Mesenchymal stem cell (in vitro differentiated cells and primary cell): Measurements from ENCODE around the gene AXIN2.

Source experiments
- DNase-seq: peaks from one replicate; pipeline ENCODE4 v3.0.0-alpha.2; 2013
- H2AFZ ChIP-seq: one replicate; pipeline ENCODE4 v1.6.1; 2013; ENCODE audit warnings: low read depth, mild to moderate bottlenecking, control low read depth, inconsistent platforms, low read length, moderate library complexity
- H2AK5ac ChIP-seq: 2 replicates; pipeline ENCODE4 v1.6.1; 2013; ENCODE audit warnings: low read length, moderate library complexity, mild to moderate bottlenecking, inconsistent platforms; ENCODE audit not compliant: severe bottlenecking
- H2BK120ac ChIP-seq: one replicate; pipeline ENCODE4 v1.6.1; 2013; ENCODE audit warnings: low read depth, mild to moderate bottlenecking, inconsistent platforms, low read length, moderate library complexity
- H2BK12ac ChIP-seq, 2 experiments: one replicate each; pipeline ENCODE4 v1.6.1; 2013; ENCODE audit warnings: inconsistent platforms in 2 of 2, low read length in 2 of 2, mild to moderate bottlenecking in 2 of 2, moderate library complexity in 2 of 2, control low read depth in 1 of 2
- H2BK15ac ChIP-seq: one replicate; pipeline ENCODE4 v1.6.1; 2013; ENCODE audit warnings: mild to moderate bottlenecking, low read depth, inconsistent platforms; ENCODE audit not compliant: poor library complexity, severe bottlenecking
- H2BK5ac ChIP-seq: 2 replicates; pipeline ENCODE4 v1.6.1; 2013; ENCODE audit warnings: low read depth, mild to moderate bottlenecking, low read length, control low read depth, inconsistent platforms; ENCODE audit not compliant: poor library complexity, severe bottlenecking
- H3K14ac ChIP-seq, 2 experiments: one replicate each; pipeline ENCODE4 v1.6.1; 2013; ENCODE audit warnings: inconsistent platforms in 2 of 2, low read length in 2 of 2, control low read depth in 1 of 2, mild to moderate bottlenecking in 1 of 2, moderate library complexity in 1 of 2
- H3K18ac ChIP-seq, 2 experiments: one replicate each; pipeline ENCODE4 v1.6.1; 2013; ENCODE audit warnings: inconsistent platforms in 2 of 2, low read length in 2 of 2, control low read depth in 1 of 2, low read depth in 1 of 2, mild to moderate bottlenecking in 1 of 2
- H3K23ac ChIP-seq, 2 experiments: one replicate each; pipeline ENCODE4 v1.6.1; 2013; ENCODE audit warnings: inconsistent platforms in 2 of 2, low read length in 2 of 2, mild to moderate bottlenecking in 2 of 2, moderate library complexity in 2 of 2, control low read depth in 1 of 2
- H3K27ac ChIP-seq: 2 replicates; pipeline ENCODE4 v1.5.1; 2013; ENCODE audit warnings: mild to moderate bottlenecking, moderate library complexity, low read length, control low read depth, inconsistent platforms; ENCODE audit not compliant: poor library complexity, severe bottlenecking
- H3K27me3 ChIP-seq, 2 experiments: 2 replicates each; pipeline versions ENCODE4 v1.6.1 to v1.7.0; 2013; ENCODE audit warnings: low read length in 2 of 2, mild to moderate bottlenecking in 2 of 2, moderate library complexity in 2 of 2, control low read depth in 1 of 2, inconsistent platforms in 1 of 2; ENCODE audit not compliant: control insufficient read depth in 1 of 2, insufficient read depth in 1 of 2
- H3K36me3 ChIP-seq, 2 experiments: 2 replicates each; pipeline versions ENCODE4 v1.6.1 to v1.7.0; 2013; ENCODE audit warnings: low read length in 2 of 2, control low read depth in 1 of 2, inconsistent platforms in 1 of 2, low read depth in 1 of 2, mild to moderate bottlenecking in 1 of 2; ENCODE audit not compliant: insufficient read depth in 2 of 2, control insufficient read depth in 1 of 2
- H3K4ac ChIP-seq, 2 experiments: one replicate each; pipeline ENCODE4 v1.6.1; 2013; ENCODE audit warnings: inconsistent platforms in 2 of 2, low read length in 2 of 2, mild to moderate bottlenecking in 2 of 2, moderate library complexity in 2 of 2, control low read depth in 1 of 2, low read depth in 1 of 2
- H3K4me1 ChIP-seq: 2 replicates; pipeline ENCODE4 v1.6.1; 2013; ENCODE audit warnings: low read depth, low read length, control low read depth; ENCODE audit not compliant: control insufficient read depth, insufficient read depth
- H3K4me2 ChIP-seq: 2 replicates; pipeline ENCODE4 v1.6.1; 2013; ENCODE audit warnings: low read length, mild to moderate bottlenecking, inconsistent platforms; ENCODE audit not compliant: poor library complexity, severe bottlenecking
- H3K4me3 ChIP-seq, 2 experiments: 2 replicates each; pipeline versions ENCODE4 v1.5.1 to v1.7.0; 2013; ENCODE audit warnings: low read length in 2 of 2, mild to moderate bottlenecking in 2 of 2, control low read depth in 1 of 2, low read depth in 1 of 2; ENCODE audit not compliant: insufficient read depth in 1 of 2
- H3K79me1 ChIP-seq: replicated peaks from 2 replicates; pipeline ENCODE4 v1.6.1; 2013; ENCODE audit warnings: mild to moderate bottlenecking, control low read depth, low read length, inconsistent platforms; ENCODE audit not compliant: poor library complexity, severe bottlenecking
- H3K9ac ChIP-seq: 2 replicates; pipeline ENCODE4 v1.7.0; 2013; ENCODE audit warnings: mild to moderate bottlenecking, low read length, moderate library complexity
- H3K9me3 ChIP-seq: 2 replicates; pipeline ENCODE4 v1.7.0; 2013; ENCODE audit warnings: mild to moderate bottlenecking, low read length; ENCODE audit not compliant: control insufficient read depth
- H4K8ac ChIP-seq: one replicate; pipeline ENCODE4 v1.6.1; 2013; ENCODE audit warnings: inconsistent platforms, mild to moderate bottlenecking, low read length, moderate library complexity
- H4K91ac ChIP-seq: one replicate; pipeline ENCODE4 v1.6.1; 2013; ENCODE audit warnings: mild to moderate bottlenecking, low read length, inconsistent platforms
- WGBS: methylation state at CpG from one replicate; pipeline ENCODE4 v1.1.7; 2013; ENCODE audit warnings: mixed read lengths; 5-methylcytosine and 5-hydroxymethylcytosine counted together

Gene AXIN2

DNA sequence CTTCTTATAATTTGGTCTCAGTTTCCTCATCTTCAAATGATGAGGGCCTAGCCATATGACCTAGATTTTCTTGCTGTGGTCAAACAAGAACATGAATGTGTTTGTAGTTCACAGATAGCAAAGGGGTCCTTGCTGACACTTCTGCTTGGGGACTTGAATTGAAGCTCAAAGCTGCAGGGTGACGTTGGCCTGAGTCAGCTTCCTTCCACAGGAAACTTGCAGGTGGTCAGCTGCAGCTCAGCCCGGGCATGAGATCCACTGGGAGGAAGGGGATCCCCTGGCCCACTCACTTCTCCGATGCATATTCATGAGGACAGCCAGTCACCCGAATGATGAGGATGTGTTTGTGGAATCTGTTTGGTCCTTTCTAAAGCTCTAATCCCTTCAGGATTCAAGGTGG, 42.6 kb upstream of the AXIN2 start:
- no peak overlapping the region for H3K4me2 ChIP-seq
- no peak overlapping the region for H2BK5ac ChIP-seq
- peaks cover 0 to 3% of the 10 kb centered on the region in 2 experiments for H3K36me3 ChIP-seq
- peaks cover 3% of the 10 kb centered on the region for H3K4me1 ChIP-seq
- no peak for DNase-seq
- H4K8ac ChIP-seq: no peak overlapping the region
- no peak overlapping the region for H3K4ac ChIP-seq
- H3K14ac ChIP-seq: no peak overlapping the region
- H2BK12ac ChIP-seq: no peak overlapping the region
- no peak overlapping the region for H3K23ac ChIP-seq
- no peak overlapping the region for H2AFZ ChIP-seq
- no peak overlapping the region for H2BK120ac ChIP-seq
- no peaks in the 10 kb centered on the region for H3K79me1 ChIP-seq
- no peak overlapping the region for H4K91ac ChIP-seq
- no peaks in the 10 kb centered on the region for H3K27me3 ChIP-seq
- H3K27ac ChIP-seq: no peak overlapping the region
- H3K18ac ChIP-seq: no peak overlapping the region
- H2AK5ac ChIP-seq: no peak overlapping the region
- WGBS: 48% methylated on average over 4 of the region's 4 CpGs
- H3K4me3 ChIP-seq: no peak overlapping the region
- no peak overlapping the region for H2BK15ac ChIP-seq
- H3K9ac ChIP-seq: no peak overlapping the region
- H3K9me3 ChIP-seq: no peaks in the 10 kb centered on the region

DNA sequence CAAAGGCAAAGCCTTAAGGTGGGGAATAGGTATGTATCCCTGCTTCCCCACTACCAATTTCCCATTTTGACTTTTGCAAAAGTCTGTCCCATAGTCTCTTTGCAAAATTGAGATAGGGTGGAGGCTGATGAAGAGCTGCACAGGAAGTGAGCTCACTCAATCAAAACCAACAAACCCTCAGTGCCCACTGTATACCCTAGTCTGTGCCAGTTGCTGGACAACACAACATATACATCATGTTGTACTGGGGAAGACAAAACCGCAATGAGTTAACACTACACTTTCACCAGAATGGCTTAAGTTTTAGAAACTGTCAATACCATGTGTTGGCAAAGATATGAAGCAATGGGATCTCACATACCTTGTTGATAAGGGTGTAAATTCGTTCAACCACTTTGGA, 40.4 kb upstream of the AXIN2 start:
- no peak overlapping the region for H3K9ac ChIP-seq
- peaks cover 3% of the 10 kb centered on the region for H3K4me1 ChIP-seq
- H3K36me3 ChIP-seq: no peaks in the 10 kb centered on the region
- no peak overlapping the region for H3K14ac ChIP-seq
- 100% methylated on average over 1 of the region's 2 CpGs for WGBS
- DNase-seq: no peak
- no peak overlapping the region for H2AFZ ChIP-seq
- no peak overlapping the region for H2BK120ac ChIP-seq
- no peak overlapping the region for H2AK5ac ChIP-seq
- H3K27me3 ChIP-seq: no peaks in the 10 kb centered on the region
- no peak overlapping the region for H3K4me2 ChIP-seq
- no peak overlapping the region for H4K91ac ChIP-seq
- no peak overlapping the region for H3K4ac ChIP-seq
- H3K4me3 ChIP-seq: no peak overlapping the region
- H3K18ac ChIP-seq: no peak overlapping the region
- no peak overlapping the region for H2BK5ac ChIP-seq
- H2BK12ac ChIP-seq: no peak overlapping the region
- no peak overlapping the region for H2BK15ac ChIP-seq
- H4K8ac ChIP-seq: no peak overlapping the region
- no peak overlapping the region for H3K23ac ChIP-seq
- H3K27ac ChIP-seq: no peak overlapping the region
- no peaks in the 10 kb centered on the region for H3K9me3 ChIP-seq
- H3K79me1 ChIP-seq: no peaks in the 10 kb centered on the region

- no peaks in the 10 kb centered on the region for H3K27me3 ChIP-seq
- no peak overlapping the region for H3K18ac ChIP-seq
- WGBS: 79% methylated on average over 1 of the region's 1 CpG
- H4K8ac ChIP-seq: no peak overlapping the region
- peaks cover 3% of the 10 kb centered on the region for H3K4me1 ChIP-seq
- no peak overlapping the region for H3K14ac ChIP-seq
- no peaks in the 10 kb centered on the region for H3K79me1 ChIP-seq
- no peak for DNase-seq
- H3K9ac ChIP-seq: no peak overlapping the region
- H3K4me2 ChIP-seq: no peak overlapping the region
- no peak overlapping the region for H2AK5ac ChIP-seq
- H2BK12ac ChIP-seq: no peak overlapping the region
- H3K4ac ChIP-seq: no peak overlapping the region
- H3K23ac ChIP-seq: no peak overlapping the region
- no peaks in the 10 kb centered on the region for H3K36me3 ChIP-seq
- H3K27ac ChIP-seq: no peak overlapping the region
- no peaks in the 10 kb centered on the region for H3K9me3 ChIP-seq
- no peak overlapping the region for H2BK5ac ChIP-seq
- no peak overlapping the region for H3K4me3 ChIP-seq
- H2AFZ ChIP-seq: no peak overlapping the region
- H4K91ac ChIP-seq: no peak overlapping the region
- no peak overlapping the region for H2BK120ac ChIP-seq
- H2BK15ac ChIP-seq: no peak overlapping the region
Measured at GRCh38 chr17:65601145-65601544, 39.7 kb upstream of the AXIN2 start.

- H3K14ac ChIP-seq: no peak overlapping the region
Measured at GRCh38 chr17:65600518-65600917, 39.1 kb upstream of the AXIN2 start.

More at GRCh38 chr17:65600518-65600917, 39.1 kb upstream of the AXIN2 start:
- Histone ChIP-seq H3K4ac (no peak overlapping the region), H2AFZ (no peak overlapping the region), H3K27me3 (no peaks in the 10 kb centered on the region), H2BK15ac (no peak overlapping the region), H3K4me2 (no peak overlapping the region), H3K27ac (no peak overlapping the region), H3K36me3 (no peaks in the 10 kb centered on the region), H3K79me1 (no peaks in the 10 kb centered on the region), H4K91ac (no peak overlapping the region), H3K23ac (no peak overlapping the region), H3K4me1 (peaks cover 3% of the 10 kb centered on the region), H3K9me3 (no peaks in the 10 kb centered on the region), H2BK12ac (no peak overlapping the region), H3K18ac (no peak overlapping the region), H3K4me3 (no peak overlapping the region), H2BK5ac (no peak overlapping the region), H3K9ac (no peak overlapping the region), H2BK120ac (no peak overlapping the region), H4K8ac (no peak overlapping the region), H2AK5ac (no peak overlapping the region)
- WGBS: 38% methylated on average over 1 of the region's 1 CpG
- no peak for DNase-seq
